Activated CD8-positive, alpha-beta T cell treated with anti-CD3 and anti-CD28 coated beads for 36 hours (primary cell): ENCODE data around the gene ENTPD2. TPM values are rescaled to one million over a fixed set of nuclear protein-coding genes. Genes with fewer than 3 reads are reported as not detected.

Experiments used
- ATAC-seq: fragments of 200-7000 bp; cut with Tn5 transposase; one replicate; pipeline ENCODE4 v1.10.0; 2021; ENCODE audit warnings: mild to moderate bottlenecking, moderate library complexity
- CTCF ChIA-PET: fragments of 350-600 bp; sonication (Branson Sonifier 250); formaldehyde crosslinking; loops from one replicate; lab custom pipeline; 2021; ENCODE audit warnings: antibody characterized with exemption; lab: Charles Lee
- POLR2A ChIA-PET: fragments of 350-600 bp; sonication (Branson Sonifier 250); formaldehyde crosslinking; loops from one replicate; lab custom pipeline; 2021; ENCODE audit warnings: antibody characterized with exemption; lab: Charles Lee
- DNase-seq: peaks from one replicate; pipeline ENCODE4 v3.0.0-alpha.2; 2020
- H3K27ac Mint-ChIP-seq: one replicate; pipeline ENCODE4 v1.8.0; 2021; ENCODE audit warnings: mild to moderate bottlenecking, mixed read lengths
- H3K27me3 Mint-ChIP-seq: one replicate; pipeline ENCODE4 v1.8.0; 2021; ENCODE audit warnings: mixed read lengths
- H3K36me3 Mint-ChIP-seq: one replicate; pipeline ENCODE4 v1.8.0; 2021; ENCODE audit warnings: low read depth, mixed read lengths
- H3K4me1 Mint-ChIP-seq: one replicate; pipeline ENCODE4 v1.8.0; 2021; ENCODE audit warnings: low read depth, mixed read lengths
- H3K4me3 Mint-ChIP-seq: one replicate; pipeline ENCODE4 v1.8.0; 2021; ENCODE audit warnings: mild to moderate bottlenecking, moderate library complexity, mixed read lengths
- H3K9me3 Mint-ChIP-seq: one replicate; pipeline ENCODE4 v1.8.0; 2021; ENCODE audit warnings: mixed read lengths
- CTCF ChIP-seq: fragments of 200-600 bp; IDR thresholded peaks from one replicate; pipeline ENCODE4 v1.8.0; 2022; ENCODE audit warnings: antibody characterized with exemption, mild to moderate bottlenecking
- intact Hi-C: fragments of 100-400 bp; cut with micrococcal nuclease; formaldehyde crosslinking; loops from one replicate; pipeline ENCODE4 v1.10.0; 2022
- total RNA-seq, 2 experiments: library from RNA; stranded (reverse); gene quantifications; one replicate each; pipeline ENCODE4 v1.2.3, GENCODE V29; 2021

Gene ENTPD2
- total RNA-seq, 2 experiments from 2014 or later = not detected

GRCh38 chr9:137027369-137028262 is 26.2 kb downstream of the ENTPD2 start, which contains the start of gene ABCA2:
Gene ABCA2 (minus strand): TSS chr9:137028237. CDS start chr9:137028140, 97 bp downstream.
- ATAC-seq (no peak), DNase-seq (no peak)
- Mint-ChIP-seq H3K4me3 (peak within 1 kb of the TSS; percentile 72), H3K36me3 (no peaks in the 10 kb centered on the region), H3K9me3 (no peaks in the 10 kb centered on the region), H3K27ac (peak within 1 kb of the TSS; percentile 25), H3K27me3 (no peaks in the 10 kb centered on the region), H3K4me1 (peaks cover 39% of the 10 kb centered on the region)
- ChIA-PET CTCF (interaction anchor here (0.6 to 8.3 kb wide), 15 partner anchors 8 to 186 kb away, joined by 3 to 109 read pairs (median 13); partner anchors contain the start of genes AJM1, CLIC3, MAN1B1 and NPDC1), POLR2A (interaction anchor here (0.6 to 2.3 kb wide), 5 partner anchors 8 to 237 kb away, joined by 3 to 9 read pairs (median 3); partner anchors contain the start of genes ENTPD2 and TMEM141)
- intact Hi-C loops = no loop called here
- TF ChIP-seq CTCF = no peak

GRCh38 chr9:137026828-137027227 is 27.0 kb downstream of the ENTPD2 start:
- no peaks in the 10 kb centered on the region for H3K36me3 Mint-ChIP-seq

GRCh38 chr9:137026384-137026783 is 27.5 kb downstream of the ENTPD2 start:
- DNase-seq (no peak), ATAC-seq (no peak)
- no peak overlapping the region for H3K27ac Mint-ChIP-seq
- no peaks in the 10 kb centered on the region for H3K27me3 Mint-ChIP-seq
- H3K36me3 Mint-ChIP-seq = no peaks in the 10 kb centered on the region
- ChIA-PET CTCF (interaction anchor here (0.7 to 8.3 kb wide), 6 partner anchors 9 to 78 kb away, joined by 3 to 109 read pairs (median 21); partner anchors contain the start of genes NPDC1 and SAPCD2), POLR2A (interaction anchor here (0.6 to 2.3 kb wide), 5 partner anchors 8 to 27 kb away, joined by 3 to 9 read pairs (median 3); partner anchors contain the start of gene ENTPD2)
- no peak for TF ChIP-seq CTCF
- H3K4me1 Mint-ChIP-seq = peaks cover 30% of the 10 kb centered on the region
- H3K9me3 Mint-ChIP-seq = no peaks in the 10 kb centered on the region
- no peak overlapping the region for H3K4me3 Mint-ChIP-seq
- intact Hi-C loops = no loop called here

More at GRCh38 chr9:137026828-137027227, 27.0 kb downstream of the ENTPD2 start:
- ChIA-PET CTCF (interaction anchor here (0.6 to 8.3 kb wide), 10 partner anchors 9 to 185 kb away, joined by 3 to 109 read pairs (median 5); partner anchors contain the start of genes AJM1, NPDC1, PAXX and SAPCD2), POLR2A (interaction anchor here (0.6 to 2.3 kb wide), 5 partner anchors 9 to 236 kb away, joined by 3 to 9 read pairs (median 3); partner anchors contain the start of genes ENTPD2 and TMEM141)
- no peaks in the 10 kb centered on the region for H3K27me3 Mint-ChIP-seq
- no peaks in the 10 kb centered on the region for H3K9me3 Mint-ChIP-seq
- ATAC-seq (no peak), DNase-seq (no peak)
- H3K27ac Mint-ChIP-seq = no peak overlapping the region
- TF ChIP-seq CTCF = no peak
- intact Hi-C loops = no loop called here
- peak overlapping the region; percentile 72 for H3K4me3 Mint-ChIP-seq
- H3K4me1 Mint-ChIP-seq = peaks cover 32% of the 10 kb centered on the region

GRCh38 chr9:137025517-137025966 is 28.3 kb downstream of the ENTPD2 start:
- intact Hi-C loops = no loop called here
- ATAC-seq (no peak), DNase-seq (no peak)
- TF ChIP-seq CTCF = no peak
- H3K27me3 Mint-ChIP-seq = no peaks in the 10 kb centered on the region
- H3K36me3 Mint-ChIP-seq = no peaks in the 10 kb centered on the region
- H3K27ac Mint-ChIP-seq = no peak overlapping the region
- no peak overlapping the region for H3K4me3 Mint-ChIP-seq
- CTCF ChIA-PET = interaction anchor here (0.7 to 8.3 kb wide), 3 partner anchors 10 to 42 kb away, joined by 3 to 109 read pairs (median 42); partner anchors contain the start of genes PAXX and SAPCD2
- H3K4me1 Mint-ChIP-seq = peaks cover 24% of the 10 kb centered on the region
- H3K9me3 Mint-ChIP-seq = no peaks in the 10 kb centered on the region
- POLR2A ChIA-PET = interaction anchor here (0.5 to 2.3 kb wide), 4 partner anchors 8 to 205 kb away, joined by 3 to 9 read pairs (median 4); no protein-coding TSS in a partner anchor
